HT1080 (cell line): ENCODE results near the gene UBL4A. TPM values are rescaled to one million over a fixed set of nuclear protein-coding genes. Genes with fewer than 3 reads are reported as not detected.
A peak's percentile ranks its signal among the peaks of the same experiment; 100 is the strongest.

ENCODE experiments used
- DNase-seq: peaks from one replicate; pipeline ENCODE4 v3.0.0-alpha.2; 2015; ENCODE audit warnings: low read depth
- total RNA-seq: library from RNA; depleted of rRNA; stranded (reverse); fragments of >200 nt; shearing (Covaris generic); gene quantifications from 2 replicates; pipeline ENCODE4 v1.2.3, GENCODE V29; 2014

The UBL4A gene
- total RNA-seq, 1 experiment from 2014 or later: 61.7 TPM

GRCh38 chrX:154465601-154466000 lies 20.8 kb downstream of the UBL4A start:
- no peak for DNase-seq

- no peak for DNase-seq
Measured at GRCh38 chrX:154464806-154465365, 21.5 kb downstream of the UBL4A start.

- DNase-seq: no peak
Measured at GRCh38 chrX:154463611-154464220, 22.7 kb downstream of the UBL4A start.

- no peak for DNase-seq
Measured at GRCh38 chrX:154462396-154462795, 24.0 kb downstream of the UBL4A start.

GRCh38 chrX:154460326-154460725 lies 26.1 kb downstream of the UBL4A start:
- no peak for DNase-seq

- no peak for DNase-seq
Measured at GRCh38 chrX:154459832-154460231, 26.6 kb downstream of the UBL4A start.

- DNase-seq: no peak
Measured at GRCh38 chrX:154458954-154459778, 27.2 kb downstream of the UBL4A start.

GRCh38 chrX:154458116-154458953 lies 28.1 kb downstream of the UBL4A start, which contains the start of gene PLXNA3:
TSS of gene PLXNA3 (plus strand) at chrX:154458281. CDS start at chrX:154460184, 1,903 bp downstream.
- no peak for DNase-seq

- peak; percentile 20 for DNase-seq
Measured at GRCh38 chrX:154457491-154458115, 28.8 kb downstream of the UBL4A start.

- DNase-seq: no peak
Measured at GRCh38 chrX:154452823-154453222, 33.6 kb downstream of the UBL4A start.

GRCh38 chrX:154450312-154450711 lies 36.1 kb downstream of the UBL4A start:
- DNase-seq: no peak

GRCh38 chrX:154449618-154450017 lies 36.8 kb downstream of the UBL4A start:
- no peak for DNase-seq

- no peak for DNase-seq
Measured at GRCh38 chrX:154448484-154448883, 37.9 kb downstream of the UBL4A start.

GRCh38 chrX:154446430-154446829 lies 40.0 kb downstream of the UBL4A start:
- no peak for DNase-seq

- DNase-seq: no peak
Measured at GRCh38 chrX:154445776-154446175, 40.6 kb downstream of the UBL4A start.

GRCh38 chrX:154444755-154445246 lies 41.6 kb downstream of the UBL4A start:
- no peak for DNase-seq

- DNase-seq: no peak
Measured at GRCh38 chrX:154443992-154444754, 42.2 kb downstream of the UBL4A start, which contains the start of gene FAM50A. TSS of gene FAM50A (plus strand) at chrX:154444141. CDS start at chrX:154444236, 95 bp downstream.

- no peak for DNase-seq
Measured at GRCh38 chrX:154443479-154443910, 42.9 kb downstream of the UBL4A start.

- DNase-seq: no peak
Measured at GRCh38 chrX:154441984-154442707, 44.3 kb downstream of the UBL4A start.
